Measurements from ENCODE around the gene DIP2A. TPM values are rescaled to one million over a fixed set of nuclear protein-coding genes. Genes with fewer than 3 reads are reported as not detected.

Gene DIP2A
- total RNA-seq, 1 donor from 2014 or later, result 20.9 TPM

GRCh38 chr21:46489162-46489663 is 30.5 kb downstream of the DIP2A start:
- no peak overlapping the region for H3K4me3 ChIP-seq (ENCODE audit: low read depth, low read length)
- DNase-seq (ENCODE audit: low read depth), result no peak
- TF ChIP-seq CTCF (conservative IDR thresholded peaks at IDR 0.05; ENCODE audit: low read depth, low read length), result no peak

GRCh38 chr21:46489800-46490199 is 31.1 kb downstream of the DIP2A start:
- H3K4me3 ChIP-seq (ENCODE audit: low read depth, low read length), result no peak overlapping the region
- TF ChIP-seq CTCF (conservative IDR thresholded peaks at IDR 0.05; ENCODE audit: low read depth, low read length), result no peak
- no peak for DNase-seq (ENCODE audit: low read depth)

- H3K4me3 ChIP-seq (ENCODE audit: low read depth, low read length), result no peak overlapping the region
- no peak for DNase-seq (ENCODE audit: low read depth)
- no peak for TF ChIP-seq CTCF (conservative IDR thresholded peaks at IDR 0.05; ENCODE audit: low read depth, low read length)
These were observed 32.9 kb downstream of the DIP2A start for GRCh38 chr21:46491553-46491952.

- H3K4me3 ChIP-seq (ENCODE audit: low read depth, low read length), result no peak overlapping the region
- no peak for DNase-seq (ENCODE audit: low read depth)
- no peak for TF ChIP-seq CTCF (conservative IDR thresholded peaks at IDR 0.05; ENCODE audit: low read depth, low read length)
These were observed 34.2 kb downstream of the DIP2A start for GRCh38 chr21:46492851-46493250.

- DNase-seq (ENCODE audit: low read depth), result no peak
- no peak overlapping the region for H3K4me3 ChIP-seq (ENCODE audit: low read depth, low read length)
- TF ChIP-seq CTCF (conservative IDR thresholded peaks at IDR 0.05; ENCODE audit: low read depth, low read length), result no peak
These were observed 35.1 kb downstream of the DIP2A start for GRCh38 chr21:46493828-46494227.

- H3K4me3 ChIP-seq (ENCODE audit: low read depth, low read length), result no peak overlapping the region
- DNase-seq (ENCODE audit: low read depth), result no peak
- TF ChIP-seq CTCF (conservative IDR thresholded peaks at IDR 0.05; ENCODE audit: low read depth, low read length), result no peak
These were observed 39.8 kb downstream of the DIP2A start for GRCh38 chr21:46498335-46499050.
